Stimulated activated CD4-positive, alpha-beta T cell treated with anti-CD3 and anti-CD28 coated beads, Interleukin-1b, Interleukin-23, amount 100 ng/mL, for 48 hours (primary cell): ENCODE measurements around the gene C4orf33.
"Not testable (repeated sequence)": the region's sequence is repeated elsewhere in the genome, so short reads cannot be mapped to it uniquely, and the experiment has no call there.

Experiments used
- DNase-seq: peaks from one replicate; pipeline ENCODE4 v3.0.0-alpha.2; 2020

The C4orf33 gene

DNA sequence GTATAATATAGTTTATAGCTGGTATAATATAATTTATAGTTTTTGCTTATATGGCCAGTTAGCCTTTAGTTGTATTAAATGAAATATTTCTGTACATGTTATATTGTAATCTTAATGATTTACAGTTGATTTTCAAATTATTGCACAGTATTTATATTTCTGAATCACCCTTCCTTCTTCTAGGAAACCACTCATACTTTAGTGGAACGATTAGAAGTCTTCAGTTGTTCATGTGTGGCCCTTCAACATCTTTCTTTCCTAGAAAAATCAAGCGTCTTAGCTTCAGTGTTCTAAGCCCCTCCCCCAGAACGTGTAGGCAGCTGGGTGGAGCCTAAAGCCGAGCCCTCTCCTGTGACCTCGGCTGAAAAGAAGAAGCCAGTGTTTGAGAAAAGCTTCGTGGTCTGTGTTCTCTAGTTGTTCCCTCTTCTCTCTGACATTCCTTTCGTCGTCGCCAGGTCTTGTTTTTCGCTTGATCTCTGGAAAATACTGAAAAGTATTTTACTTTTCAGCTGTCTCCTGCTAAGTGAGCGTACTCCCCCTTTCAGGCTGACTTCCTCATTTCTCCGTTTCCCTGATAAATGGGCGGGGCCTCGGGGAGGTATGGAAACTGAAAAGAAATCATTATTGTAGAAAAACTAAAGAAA, at the start of gene C4orf33:
TSS of gene C4orf33 (plus strand) at position 342 of the 644 bp plus-strand sequence. CDS start 6,459 bp downstream, outside the sequence.
- DNase-seq: peak; percentile 76

GRCh38 chr4:129059028-129059427, 36.9 kb upstream of the C4orf33 start:
- no peak for DNase-seq

- no peak for DNase-seq
Observed at GRCh38 chr4:129062580-129062979, 33.4 kb upstream of the C4orf33 start.

DNA sequence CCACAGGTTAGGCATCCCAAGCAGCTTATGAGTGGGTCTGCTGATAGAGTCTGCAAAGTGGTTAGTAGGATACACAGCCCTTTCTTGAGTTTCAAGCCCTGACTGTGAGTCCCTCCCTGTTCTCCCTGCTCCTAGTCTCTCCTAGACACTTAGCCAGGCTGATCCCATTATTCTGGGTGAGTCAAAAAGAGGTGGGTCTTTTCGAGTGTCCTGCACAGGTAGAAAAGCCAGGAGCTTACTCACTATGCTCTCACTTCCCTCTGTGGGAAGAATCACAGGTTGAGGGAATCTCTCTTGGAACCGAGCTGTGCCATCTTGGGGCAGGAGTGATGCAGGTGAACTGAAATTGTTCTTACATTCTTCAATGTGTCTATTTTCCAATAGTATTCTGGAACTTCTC, 32.3 kb upstream of the C4orf33 start:
- no peak for DNase-seq

DNA sequence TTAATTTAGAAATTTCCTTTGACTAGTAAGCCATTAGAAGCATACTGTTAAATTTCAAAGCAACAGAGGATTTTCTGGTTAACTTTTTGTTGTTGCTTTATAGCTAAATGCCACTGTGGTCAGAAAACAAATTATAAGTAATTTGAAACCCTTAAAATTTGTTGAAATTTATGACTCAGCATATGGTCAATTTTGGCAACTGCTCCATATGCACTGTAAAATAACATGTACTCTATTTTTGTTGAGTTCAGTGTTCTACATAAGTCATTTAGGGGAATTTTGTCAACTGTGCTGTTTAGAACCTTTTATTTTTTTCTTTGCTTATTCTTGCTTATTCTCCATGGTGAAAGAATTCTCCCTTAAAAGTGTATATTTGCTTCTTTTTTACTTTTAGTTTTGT, 31.2 kb upstream of the C4orf33 start:
- no peak for DNase-seq

DNA sequence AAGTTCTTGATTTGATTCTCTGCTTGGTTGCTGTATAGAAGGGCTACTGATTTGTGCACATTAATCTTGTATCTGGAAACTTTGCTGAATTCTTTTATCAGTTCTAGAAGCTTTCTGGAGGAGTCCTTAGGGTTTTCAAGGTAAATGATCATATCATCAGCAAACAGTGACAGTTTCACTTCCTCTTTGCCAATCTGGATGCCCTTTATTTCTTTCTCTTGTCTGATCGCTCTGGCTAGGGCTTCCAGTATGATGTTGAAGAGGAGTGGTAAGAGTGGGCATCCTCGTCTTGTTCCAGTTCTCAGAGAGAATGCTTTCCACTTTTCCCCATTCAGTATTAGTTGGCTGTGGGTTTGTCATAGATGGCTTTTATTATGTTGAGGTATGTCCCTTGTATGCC, 26.4 kb upstream of the C4orf33 start:
- not testable (repeated sequence) for DNase-seq

DNA sequence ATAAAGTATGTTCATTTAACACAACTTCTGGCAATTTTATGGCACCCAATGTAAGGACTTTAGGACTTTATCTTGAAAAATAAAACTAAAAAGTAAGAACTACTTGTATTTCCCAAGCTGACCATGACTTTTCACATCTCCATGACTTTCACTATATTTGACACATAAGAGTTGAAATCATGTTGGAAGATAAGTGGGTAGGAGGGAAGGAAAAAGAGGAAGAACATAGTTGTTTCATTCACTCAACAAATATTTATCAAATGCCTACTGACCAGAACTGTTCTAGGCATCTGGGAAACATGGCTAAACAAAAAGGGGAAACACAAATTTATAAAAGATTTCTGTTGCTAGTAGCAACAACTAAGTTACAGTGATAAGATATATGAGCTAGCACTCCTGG, 18.6 kb upstream of the C4orf33 start:
- no peak for DNase-seq

- DNase-seq: no peak
Observed at GRCh38 chr4:129080129-129080528, 15.8 kb upstream of the C4orf33 start.

DNA sequence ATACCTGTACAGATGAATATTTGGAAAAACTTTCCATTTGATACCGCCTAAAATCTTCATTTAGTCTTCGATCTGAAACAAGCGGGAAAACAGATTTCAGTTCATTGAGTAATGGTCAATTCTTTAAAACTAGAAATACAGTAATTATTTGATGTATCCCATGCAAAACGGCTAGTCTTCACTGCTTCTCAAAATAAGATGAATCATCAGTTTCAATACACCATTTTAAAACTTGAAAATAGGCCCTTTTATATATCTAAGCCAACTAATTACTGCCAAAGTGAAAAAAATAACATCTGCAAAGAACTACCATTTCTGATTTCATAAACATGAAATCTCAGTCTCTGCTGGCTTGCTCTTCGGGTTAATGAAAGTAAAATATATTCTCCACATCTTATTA, 13.7 kb upstream of the C4orf33 start:
- no peak for DNase-seq

- no peak for DNase-seq
Observed at GRCh38 chr4:129085472-129085871, 10.5 kb upstream of the C4orf33 start.

- no peak for DNase-seq
Observed at GRCh38 chr4:129087516-129087915, 8.4 kb upstream of the C4orf33 start.

GRCh38 chr4:129092631-129093190, 3.2 kb upstream of the C4orf33 start:
- DNase-seq: no peak

DNA sequence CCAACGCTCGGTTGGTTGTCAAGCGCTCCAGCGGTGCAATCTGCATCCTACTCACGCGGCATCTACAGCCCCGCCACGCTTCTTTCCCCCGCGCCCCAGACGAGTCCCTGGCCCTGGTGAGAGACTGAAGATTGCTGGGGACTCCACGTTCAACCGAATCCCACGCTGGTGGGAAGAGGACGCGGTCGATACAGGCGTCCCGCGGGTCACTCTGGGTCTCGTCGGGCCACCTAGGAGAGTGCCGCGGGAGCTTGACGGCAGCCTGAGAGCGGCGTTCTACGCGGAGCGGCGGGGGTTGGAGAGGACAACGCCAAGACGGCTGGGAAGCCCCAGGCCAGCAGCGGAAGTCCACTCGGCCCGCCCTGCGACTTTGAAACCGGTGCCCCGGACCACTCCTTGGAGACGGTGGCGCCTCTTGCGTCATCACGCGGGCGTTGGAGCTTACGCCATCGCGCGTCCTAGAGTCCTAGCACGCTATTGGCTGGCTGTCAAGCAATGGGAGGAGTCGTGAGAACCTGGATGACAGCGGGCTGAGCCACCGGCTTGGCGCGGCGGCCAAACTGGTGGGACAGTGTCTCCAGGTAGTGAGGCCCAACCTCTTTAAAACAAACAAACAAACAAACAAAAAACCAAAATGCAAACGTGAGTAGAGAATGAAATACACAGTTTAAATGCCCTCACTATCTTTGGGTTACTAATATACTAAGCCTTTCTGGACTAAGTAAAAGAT, 2.6 kb upstream of the C4orf33 start, which contains the start of gene SCLT1:
TSS of gene SCLT1 (minus strand) at position 349 of the 730 bp plus-strand sequence. CDS start 436 bp downstream, outside the sequence.
- peak; percentile 97 for DNase-seq

DNA sequence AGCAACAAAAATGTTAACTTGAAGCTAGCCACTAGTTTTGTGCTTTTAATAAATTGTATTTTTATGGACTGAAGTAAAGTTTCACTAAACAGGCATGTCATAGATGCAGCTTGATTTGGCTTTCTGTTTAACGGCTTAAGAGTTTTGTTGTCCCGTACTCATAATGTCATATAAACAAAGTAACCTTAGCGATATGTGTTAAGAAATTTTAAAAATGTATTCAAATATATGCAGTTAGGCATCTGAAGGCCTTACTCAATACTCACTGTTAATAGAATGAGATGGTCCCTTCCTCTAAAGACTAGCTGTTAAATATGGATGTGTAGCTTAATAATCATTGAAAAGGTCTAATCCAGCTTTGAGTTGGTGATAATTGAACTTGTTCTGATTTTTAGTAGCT, 1.6 kb upstream of the C4orf33 start:
- DNase-seq: no peak

DNA sequence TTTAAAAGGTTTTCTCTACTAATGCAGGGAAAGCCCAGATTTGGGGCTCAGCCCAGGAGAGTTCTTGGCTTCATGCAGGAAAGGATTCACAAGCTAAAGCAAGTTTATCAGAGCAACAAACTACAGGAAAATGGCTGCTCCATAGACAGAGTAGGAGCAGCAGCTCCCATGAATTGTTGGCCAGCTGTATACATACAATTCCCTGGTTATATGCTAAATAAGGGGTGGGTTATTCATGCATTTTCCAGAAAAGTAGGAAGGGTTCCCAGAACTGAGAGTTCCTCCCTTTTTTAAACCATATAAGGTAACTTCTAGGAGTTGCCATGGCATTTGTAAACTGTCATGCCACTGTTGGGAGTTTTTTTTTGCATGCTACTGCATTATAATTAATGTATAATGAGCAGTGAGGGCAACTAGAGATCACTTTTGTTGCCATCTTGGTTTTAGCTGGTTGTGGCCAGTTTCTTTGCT, 2.6 kb downstream of the C4orf33 start:
- DNase-seq: no peak

- DNase-seq: no peak
Observed at GRCh38 chr4:129109965-129110824, 14.2 kb downstream of the C4orf33 start.

DNA sequence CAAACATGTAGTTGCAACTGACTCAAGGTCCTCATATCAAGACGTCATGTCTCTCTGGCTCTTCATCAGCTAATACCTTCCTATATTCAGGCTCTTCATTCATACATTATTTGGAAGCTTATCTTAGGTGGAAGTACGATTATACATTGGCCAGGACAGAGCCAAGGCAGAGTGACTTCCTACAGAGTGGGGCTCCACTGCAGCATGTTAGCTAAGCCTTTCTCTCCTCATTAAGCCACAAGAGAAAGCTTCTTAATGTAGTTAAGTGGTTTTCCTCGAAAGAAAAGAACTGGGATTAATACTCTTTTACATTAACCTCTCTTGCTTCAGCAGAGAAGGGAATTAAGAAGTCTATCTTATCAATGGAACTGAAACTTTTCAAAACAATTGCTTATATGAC, 15.0 kb downstream of the C4orf33 start:
- DNase-seq: no peak

DNA sequence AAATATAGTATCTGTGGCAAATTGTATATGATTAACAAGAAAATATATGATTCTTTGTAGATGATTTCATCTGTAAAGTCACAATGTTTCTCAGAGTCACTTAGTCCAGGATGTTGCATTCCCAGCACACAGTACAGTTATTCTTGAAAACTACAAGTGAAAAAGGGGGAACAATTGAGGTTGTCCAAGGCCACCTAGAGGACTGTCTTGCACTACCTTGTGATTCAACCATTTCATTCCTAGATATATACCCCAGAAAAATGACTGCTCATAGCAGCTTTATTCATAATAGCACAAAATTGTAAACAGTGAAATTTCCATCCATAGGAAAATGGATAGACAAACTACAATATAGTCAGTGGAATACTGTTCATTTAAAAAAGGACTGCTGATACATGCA, 16.0 kb downstream of the C4orf33 start:
- no peak for DNase-seq

DNA sequence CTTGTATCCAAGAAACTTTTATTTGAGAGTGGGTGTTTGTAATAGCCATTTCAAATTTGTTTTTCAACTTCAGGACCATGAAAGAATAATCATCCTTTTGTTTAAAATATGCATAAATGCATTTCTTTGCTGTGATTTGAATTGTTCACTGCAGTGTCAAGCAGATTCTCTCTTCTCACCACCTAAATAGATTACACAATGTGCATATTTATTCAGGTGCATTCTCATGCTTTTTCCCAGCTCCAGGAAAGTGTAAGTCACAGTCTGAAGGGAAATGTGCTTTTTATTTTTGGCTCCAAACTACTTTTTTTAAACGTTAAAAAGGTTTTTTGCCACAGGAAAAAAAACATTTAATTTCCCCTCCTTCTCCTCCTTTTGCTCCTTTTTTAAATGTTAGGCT, 17.5 kb downstream of the C4orf33 start:
- no peak for DNase-seq

GRCh38 chr4:129113919-129114318, 18.0 kb downstream of the C4orf33 start:
- DNase-seq: no peak

- DNase-seq: no peak
Observed at GRCh38 chr4:129117705-129118104, 21.8 kb downstream of the C4orf33 start.

DNA sequence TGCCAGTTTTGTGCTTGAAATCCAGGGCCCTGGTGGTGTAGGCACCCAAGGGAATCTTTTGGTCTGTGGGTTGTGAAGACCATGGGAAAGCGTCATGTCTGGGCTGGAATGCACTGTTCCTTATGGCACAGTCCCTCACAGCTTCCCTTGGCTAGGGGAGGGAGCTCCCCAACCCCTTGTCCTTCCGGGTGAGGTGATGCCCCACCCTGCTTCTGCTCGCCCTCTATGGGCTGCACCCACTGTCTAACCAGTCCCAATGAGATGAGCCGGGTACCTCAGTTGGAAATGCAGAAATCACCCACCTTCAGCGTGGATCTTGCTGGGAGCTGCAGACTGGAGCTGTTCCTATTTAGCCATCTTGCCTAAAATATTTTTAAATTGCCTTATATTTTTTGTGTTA, 30.7 kb downstream of the C4orf33 start:
- DNase-seq: not testable (repeated sequence)

DNA sequence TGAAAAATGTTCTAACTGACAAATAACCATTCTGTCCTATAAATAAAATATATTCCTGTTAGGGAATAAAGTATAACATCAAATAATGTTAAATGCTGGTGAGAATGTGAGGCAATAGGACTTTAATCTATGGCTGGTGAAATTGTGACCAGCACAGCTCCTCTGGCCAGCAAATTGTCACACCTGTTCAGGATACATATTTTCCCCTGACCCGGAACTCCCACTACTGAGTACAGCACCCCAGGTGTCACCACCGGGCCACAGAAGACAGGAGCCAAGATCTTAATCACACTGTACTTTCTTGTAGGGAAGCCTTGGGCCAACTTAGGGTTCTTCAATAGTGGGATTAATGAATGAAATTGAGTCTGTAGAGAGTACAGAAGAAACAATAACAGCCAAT, 33.2 kb downstream of the C4orf33 start:
- no peak for DNase-seq
